Measurements from ENCODE around the gene MUC20.
"Not testable (repeated sequence)": the region's sequence is repeated elsewhere in the genome, so short reads cannot be mapped to it uniquely, and the experiment has no call there.

Gene MUC20

GRCh38 chr3:195693428-195694216, 27.2 kb upstream of the MUC20 start:
- no peak for DNase-seq

GRCh38 chr3:195694217-195695076, 26.3 kb upstream of the MUC20 start:
- not testable (repeated sequence) for DNase-seq

- DNase-seq, result no peak
These were observed 24.0 kb upstream of the MUC20 start for GRCh38 chr3:195696632-195697278.

- no peak for DNase-seq
These were observed 23.0 kb upstream of the MUC20 start for GRCh38 chr3:195697582-195698324.

GRCh38 chr3:195698325-195698646, 22.5 kb upstream of the MUC20 start:
- DNase-seq, result no peak

GRCh38 chr3:195698647-195699387, 22.0 kb upstream of the MUC20 start:
- DNase-seq, result no peak

- no peak for DNase-seq
These were observed 21.4 kb upstream of the MUC20 start for GRCh38 chr3:195699388-195699771.

- no peak for DNase-seq
These were observed 20.9 kb upstream of the MUC20 start for GRCh38 chr3:195699860-195700259.

GRCh38 chr3:195700319-195700718, 20.5 kb upstream of the MUC20 start:
- DNase-seq, result no peak

GRCh38 chr3:195701042-195701915, 19.5 kb upstream of the MUC20 start:
- no peak for DNase-seq

GRCh38 chr3:195703776-195704175, 17.0 kb upstream of the MUC20 start:
- no peak for DNase-seq

GRCh38 chr3:195704433-195704999, 16.3 kb upstream of the MUC20 start:
- DNase-seq, result no peak

- DNase-seq, result no peak
These were observed 15.4 kb upstream of the MUC20 start for GRCh38 chr3:195705081-195705991.

- DNase-seq, result no peak
These were observed 12.7 kb upstream of the MUC20 start for GRCh38 chr3:195708061-195708460.

- no peak for DNase-seq
These were observed 11.9 kb upstream of the MUC20 start for GRCh38 chr3:195708626-195709481.

- no peak for DNase-seq
These were observed 11.1 kb upstream of the MUC20 start for GRCh38 chr3:195709676-195710085.

- DNase-seq, result not testable (repeated sequence)
These were observed 10.5 kb upstream of the MUC20 start for GRCh38 chr3:195710126-195710905.
